HG03565 (cell line): ENCODE results near the gene RILPL2.
"Not testable (repeated sequence)": the region's sequence is repeated elsewhere in the genome, so short reads cannot be mapped to it uniquely, and the experiment has no call there.

Experiments used
- ATAC-seq: cut with Tn5 transposase; IDR thresholded peaks from one replicate; pipeline ENCODE4 v1.9.1; 2021; ENCODE audit warnings: mild to moderate bottlenecking, moderate library complexity; ENCODE audit not compliant: unreplicated experiment

RILPL2 gene

GRCh38 chr12:123436017-123436964, at the start of gene RILPL2:
Gene RILPL2, minus strand, starts transcription at chr12:123436684. Its CDS starts 264 bp downstream, at chr12:123436420.
- peak; percentile 50 for ATAC-seq

- ATAC-seq: no peak
Observed at GRCh38 chr12:123485756-123486155, 49.3 kb upstream of the RILPL2 start.

GRCh38 chr12:123483602-123484248, 47.2 kb upstream of the RILPL2 start:
- ATAC-seq: no peak

GRCh38 chr12:123482876-123483275, 46.4 kb upstream of the RILPL2 start:
- no peak for ATAC-seq

GRCh38 chr12:123481251-123481650, 44.8 kb upstream of the RILPL2 start:
- ATAC-seq: not testable (repeated sequence)

- ATAC-seq: no peak
Observed at GRCh38 chr12:123479442-123480180, 43.1 kb upstream of the RILPL2 start.

GRCh38 chr12:123478762-123479161, 42.3 kb upstream of the RILPL2 start:
- ATAC-seq: no peak

- no peak for ATAC-seq
Observed at GRCh38 chr12:123478069-123478468, 41.6 kb upstream of the RILPL2 start.

- ATAC-seq: no peak
Observed at GRCh38 chr12:123475246-123475703, 38.8 kb upstream of the RILPL2 start.

GRCh38 chr12:123474485-123475245, 38.2 kb upstream of the RILPL2 start:
- no peak for ATAC-seq

GRCh38 chr12:123472438-123472849, 36.0 kb upstream of the RILPL2 start:
- ATAC-seq: no peak

- ATAC-seq: no peak
Observed at GRCh38 chr12:123471374-123472068, 35.0 kb upstream of the RILPL2 start.

- ATAC-seq: no peak
Observed at GRCh38 chr12:123469978-123470377, 33.5 kb upstream of the RILPL2 start.

GRCh38 chr12:123468786-123469185, 32.3 kb upstream of the RILPL2 start:
- peak; percentile 49 for ATAC-seq

- ATAC-seq: no peak
Observed at GRCh38 chr12:123465084-123465483, 28.6 kb upstream of the RILPL2 start.

- ATAC-seq: not testable (repeated sequence)
Observed at GRCh38 chr12:123463174-123463573, 26.7 kb upstream of the RILPL2 start.

- ATAC-seq: peak; percentile 36
Observed at GRCh38 chr12:123457980-123458779, 21.7 kb upstream of the RILPL2 start, which contains the start of gene SNRNP35. Gene SNRNP35, plus strand, starts transcription at chr12:123458139. Its CDS starts 7,402 bp downstream, at chr12:123465541.

- no peak for ATAC-seq
Observed at GRCh38 chr12:123453165-123453564, 16.7 kb upstream of the RILPL2 start.

GRCh38 chr12:123452276-123452550, 15.7 kb upstream of the RILPL2 start:
- ATAC-seq: not testable (repeated sequence)
